ENCODE data around the gene PMPCA. TPM values are rescaled to one million over a fixed set of nuclear protein-coding genes. Genes with fewer than 3 reads are reported as not detected.

The PMPCA gene
- total RNA-seq, 1 donor from 2014 or later, result 71.8 TPM

DNA sequence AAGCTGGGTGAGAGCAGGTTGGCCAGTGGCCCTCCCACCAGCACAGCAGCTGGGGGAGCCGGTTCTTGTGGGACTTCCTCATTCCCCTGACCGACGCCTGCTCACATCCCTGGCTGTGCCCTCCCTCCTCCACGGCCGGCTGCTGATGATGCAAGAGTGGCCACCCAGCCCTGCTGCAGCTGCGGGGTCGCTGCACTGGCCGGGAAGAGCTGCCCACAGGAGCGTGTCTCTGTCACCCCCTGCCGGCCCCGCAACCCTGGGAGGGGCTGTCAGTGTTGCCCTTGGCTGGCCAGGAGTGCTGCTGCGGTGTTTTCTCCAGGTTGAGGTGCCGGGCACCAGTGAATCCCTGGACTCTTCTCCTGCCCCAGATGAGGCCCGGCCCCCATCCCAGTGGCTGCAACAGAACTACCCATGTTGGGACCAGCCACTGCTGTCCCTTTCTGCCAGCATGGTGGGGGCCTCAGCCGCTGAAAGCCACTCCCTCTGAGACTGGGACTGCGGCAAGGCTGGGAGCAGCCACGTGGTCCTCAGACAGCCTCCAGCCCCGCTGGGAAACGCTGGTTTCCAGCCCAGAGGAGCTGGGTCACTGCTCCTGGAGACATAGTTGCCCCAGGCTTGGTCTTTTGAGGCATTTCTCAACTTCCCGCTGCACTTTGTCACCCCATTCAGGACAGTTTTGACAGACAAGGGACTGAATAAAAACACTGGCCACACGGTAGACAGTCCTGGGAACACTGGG lies 37.7 kb upstream of the PMPCA start:
- DNase-seq (ENCODE audit: missing footprints) (peak; percentile 88), ATAC-seq (peak; percentile 55)
- intact Hi-C loops (cut with DNase I), result no loop called here

GRCh38 chr9:136373300-136374182 lies 36.9 kb upstream of the PMPCA start, which contains the start of gene CARD9:
Gene CARD9 (minus strand): TSS chr9:136373669. CDS start chr9:136372078, 1,591 bp downstream.
- peak; percentile 84 for DNase-seq (ENCODE audit: missing footprints)
- ATAC-seq, result peak; percentile 49
- intact Hi-C loops (cut with DNase I), result no loop called here

- intact Hi-C loops (cut with DNase I), result no loop called here
- ATAC-seq, result no peak
- DNase-seq (ENCODE audit: missing footprints), result no peak
Observed at GRCh38 chr9:136374183-136374575, 36.3 kb upstream of the PMPCA start.

GRCh38 chr9:136375096-136375495 lies 35.4 kb upstream of the PMPCA start:
- DNase-seq (ENCODE audit: missing footprints) (no peak), ATAC-seq (no peak)
- intact Hi-C loops (cut with DNase I), result no loop called here

- DNase-seq (ENCODE audit: missing footprints) (no peak), ATAC-seq (no peak)
- intact Hi-C loops (cut with DNase I), result no loop called here
Observed at GRCh38 chr9:136376457-136376856, 34.0 kb upstream of the PMPCA start.

DNA sequence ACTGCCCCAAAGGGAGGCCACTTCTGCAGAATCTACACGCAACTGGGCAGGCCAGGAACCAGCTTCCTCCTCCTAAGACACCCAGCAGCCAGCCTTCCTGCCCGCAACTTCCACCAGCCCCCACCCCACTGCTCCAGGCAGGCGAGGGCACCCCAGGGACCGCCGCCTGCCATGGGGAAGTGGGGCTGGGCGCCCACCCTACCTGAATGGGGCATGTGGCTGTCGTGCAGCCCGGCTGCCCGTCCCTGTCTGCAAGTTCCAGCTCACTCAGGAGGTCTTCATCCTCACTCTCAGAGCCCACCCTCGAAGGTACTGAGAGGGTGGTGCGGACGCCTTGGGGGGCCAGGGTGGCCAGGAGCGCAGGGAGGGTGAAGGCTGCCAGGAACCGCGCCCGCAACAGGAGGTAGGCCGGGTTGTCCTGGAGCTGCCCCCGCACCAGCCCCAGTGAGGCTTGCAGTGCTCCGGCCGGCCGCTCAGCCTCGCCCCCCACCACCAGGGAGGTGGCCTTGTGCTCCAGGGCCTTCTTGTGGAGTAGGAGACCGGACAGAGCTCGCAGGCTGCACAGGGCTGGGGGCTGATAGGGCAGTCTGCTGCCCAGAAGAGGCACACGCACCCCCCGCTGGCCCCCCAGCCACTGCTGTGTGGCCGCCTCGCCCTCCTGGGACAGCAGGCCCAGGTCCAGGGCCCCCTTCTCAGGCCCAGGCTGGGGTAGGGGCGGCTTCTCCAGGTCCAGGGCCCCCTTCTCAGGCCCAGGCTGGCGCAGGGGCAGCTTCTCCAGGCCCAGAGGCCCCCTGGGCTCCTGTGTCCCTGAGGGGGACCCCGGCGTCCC lies 32.9 kb upstream of the PMPCA start:
- intact Hi-C loops (cut with DNase I), result no loop called here
- no peak for ATAC-seq
- DNase-seq (ENCODE audit: missing footprints), result no peak

DNA sequence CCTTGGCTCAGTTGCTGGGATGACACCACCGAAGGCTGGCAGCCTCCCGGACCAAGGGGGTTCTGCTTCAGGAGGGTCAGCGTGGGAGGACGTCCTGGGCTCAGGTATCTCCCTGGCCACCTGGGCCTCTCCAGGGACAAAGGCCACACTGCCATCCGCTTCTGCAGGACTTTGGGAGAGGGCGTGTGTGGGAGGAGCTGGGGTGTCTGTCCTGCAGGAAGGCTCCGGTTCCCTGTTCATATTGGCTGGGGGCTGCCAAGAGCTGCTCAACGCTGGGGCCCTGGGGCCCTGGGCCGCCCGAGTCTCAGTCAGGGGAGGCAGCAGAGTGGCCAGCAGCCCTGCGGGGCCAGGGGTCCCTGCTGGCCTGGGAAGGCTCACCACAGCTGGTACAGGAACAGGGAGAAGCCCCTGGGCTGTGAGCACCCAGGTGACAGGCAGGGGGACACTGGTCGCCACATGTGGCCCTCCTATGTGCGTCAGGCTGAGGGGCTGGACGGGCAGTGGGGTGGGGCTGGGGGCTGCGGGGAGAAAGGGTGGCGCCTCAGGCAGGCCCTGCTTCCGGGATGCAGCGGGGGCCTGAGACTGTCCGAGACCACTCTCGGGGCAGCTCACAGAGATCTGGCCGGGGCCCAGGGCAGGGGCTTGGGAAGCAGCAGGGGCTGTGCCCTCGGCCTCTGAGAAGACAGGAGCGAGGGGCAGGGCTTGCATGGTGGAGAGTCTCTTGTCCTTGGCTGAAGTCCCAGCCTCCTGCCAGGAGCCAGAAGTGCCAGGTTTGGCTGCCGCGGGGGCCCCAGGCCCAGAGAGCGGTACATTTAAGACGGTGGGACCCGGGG lies 32.1 kb upstream of the PMPCA start:
- intact Hi-C loops (cut with DNase I), result no loop called here
- ATAC-seq (no peak), DNase-seq (ENCODE audit: missing footprints) (peak; percentile 65)

GRCh38 chr9:136379003-136379287 lies 31.5 kb upstream of the PMPCA start:
- DNase-seq (ENCODE audit: missing footprints) (no peak), ATAC-seq (no peak)
- intact Hi-C loops (cut with DNase I), result no loop called here

GRCh38 chr9:136379401-136379800 lies 31.1 kb upstream of the PMPCA start:
- DNase-seq (ENCODE audit: missing footprints) (no peak), ATAC-seq (no peak)
- intact Hi-C loops (cut with DNase I), result no loop called here

DNA sequence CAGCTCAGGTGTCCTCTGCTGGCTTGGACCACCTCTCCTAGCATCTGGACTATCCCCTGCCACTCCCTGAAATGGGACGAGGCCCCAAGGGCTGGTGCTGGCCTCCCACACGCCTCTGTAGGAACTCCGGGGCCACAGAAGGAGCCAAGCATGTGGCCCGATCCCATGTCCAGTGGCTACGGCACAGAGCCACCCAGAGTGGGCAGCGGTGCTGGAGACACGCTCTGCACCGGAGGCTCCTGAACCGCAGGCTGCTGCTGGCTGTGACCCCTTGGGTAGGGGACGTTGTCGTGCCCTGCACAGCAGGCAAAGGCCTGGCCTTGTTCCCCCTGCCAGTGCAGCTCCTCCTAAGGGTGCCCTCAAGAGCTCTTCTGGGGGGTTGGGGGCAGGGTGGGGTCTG lies 30.6 kb upstream of the PMPCA start:
- DNase-seq (ENCODE audit: missing footprints) (no peak), ATAC-seq (no peak)
- intact Hi-C loops (cut with DNase I), result no loop called here

GRCh38 chr9:136380381-136380780 lies 30.1 kb upstream of the PMPCA start:
- intact Hi-C loops (cut with DNase I), result no loop called here
- DNase-seq (ENCODE audit: missing footprints), result no peak
- ATAC-seq, result no peak

DNA sequence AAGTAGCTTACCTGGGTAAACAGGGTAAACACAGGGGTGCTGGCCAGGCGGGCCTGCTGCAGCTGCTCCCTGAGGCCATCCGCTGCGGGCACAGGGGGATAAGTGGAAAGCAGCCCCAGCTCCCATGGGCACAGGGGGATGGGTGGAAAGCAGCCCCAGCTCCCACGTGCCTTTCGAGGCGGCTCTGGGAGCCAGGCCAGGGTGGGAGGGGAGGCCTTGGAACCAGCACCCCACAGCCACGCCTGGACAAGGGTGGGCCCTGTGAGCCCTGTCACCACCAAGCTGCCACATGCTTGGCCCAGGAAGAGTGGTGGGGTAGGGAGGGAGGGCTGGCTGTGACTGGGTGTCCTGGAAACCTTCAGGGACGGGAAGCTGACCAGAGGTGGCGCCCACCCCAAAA lies 29.1 kb upstream of the PMPCA start:
- DNase-seq (ENCODE audit: missing footprints) (no peak), ATAC-seq (peak; percentile 66)
- intact Hi-C loops (cut with DNase I), result no loop called here

- no peak for ATAC-seq
- no peak for DNase-seq (ENCODE audit: missing footprints)
Observed at GRCh38 chr9:136381966-136382513, 28.4 kb upstream of the PMPCA start.

GRCh38 chr9:136383436-136383835 lies 27.0 kb upstream of the PMPCA start:
- intact Hi-C loops (cut with DNase I), result no loop called here
- DNase-seq (ENCODE audit: missing footprints) (no peak), ATAC-seq (no peak)

More at GRCh38 chr9:136381966-136382513, 28.4 kb upstream of the PMPCA start:
- intact Hi-C loops (cut with DNase I), result no loop called here

GRCh38 chr9:136385015-136385414 lies 25.4 kb upstream of the PMPCA start:
- intact Hi-C loops (cut with DNase I), result no loop called here
- ATAC-seq (no peak), DNase-seq (ENCODE audit: missing footprints) (no peak)

DNA sequence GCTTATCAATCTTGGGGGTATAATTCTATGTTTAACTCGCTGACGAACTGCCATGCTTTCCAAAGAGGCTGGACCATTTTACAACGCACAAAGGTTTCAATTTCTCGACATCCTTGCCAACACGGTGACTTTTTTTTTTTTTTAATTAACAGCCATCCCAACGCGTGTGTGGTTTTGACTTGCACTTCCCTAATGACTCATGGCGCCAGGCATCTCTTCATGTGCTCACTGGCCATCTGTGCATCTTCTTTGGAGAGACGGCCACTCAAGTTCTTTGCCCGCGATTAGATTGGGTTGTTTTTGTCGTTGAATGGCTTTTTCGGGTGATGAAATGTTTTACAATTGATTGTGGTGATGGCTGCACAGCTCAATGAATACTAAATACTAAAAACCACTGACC lies 24.4 kb upstream of the PMPCA start:
- DNase-seq (ENCODE audit: missing footprints) (no peak), ATAC-seq (no peak)
- intact Hi-C loops (cut with DNase I), result no loop called here

- DNase-seq (ENCODE audit: missing footprints) (no peak), ATAC-seq (no peak)
- intact Hi-C loops (cut with DNase I), result no loop called here
Observed at GRCh38 chr9:136387217-136387616, 23.2 kb upstream of the PMPCA start.

- intact Hi-C loops (cut with DNase I), result no loop called here
- no peak for ATAC-seq
Observed at GRCh38 chr9:136389396-136389795, 21.1 kb upstream of the PMPCA start.

More at GRCh38 chr9:136389396-136389795, 21.1 kb upstream of the PMPCA start:
- DNase-seq (ENCODE audit: missing footprints), result no peak
